ENCODE measurements around the gene SDK2. TPM values are rescaled to one million over a fixed set of nuclear protein-coding genes. Genes with fewer than 3 reads are reported as not detected.
A peak's percentile ranks its signal among the peaks of the same experiment; 100 is the strongest.
"Not testable (repeated sequence)": the region's sequence is repeated elsewhere in the genome, so short reads cannot be mapped to it uniquely, and the experiment has no call there.

SDK2 gene
- total and polyA plus RNA-seq, 2 donors from 2014 or later, result 0.37 to 2.4 TPM

- FAIRE-seq, result no peak
- peaks cover 0 to 5% (median 0%) of the 10 kb centered on the region in 3 donors for H3K9me3 ChIP-seq (ENCODE audit: control insufficient read depth in 2 of 3, insufficient read depth in 1 of 3, low read length in 3 of 3)
- DNase-seq, result peak in 3 of 5 donors; percentile 66 to 68 (median 68)
- intact Hi-C loops (cut with DNase I), result no loop called here
- H3K4me1 ChIP-seq (ENCODE audit: control insufficient read depth in 2 of 3, insufficient read depth in 2 of 3, low read depth in 1 of 3, low read length in 3 of 3), result no peaks in the 10 kb centered on the region
- no peak overlapping the region for H3K9ac ChIP-seq (ENCODE audit: low read length in 3 of 3)
- H3K27me3 ChIP-seq (ENCODE audit: control insufficient read depth, insufficient read depth, low read length), result no peaks in the 10 kb centered on the region
- TF ChIP-seq CTCF (IDR thresholded peaks at IDR 0.05; ENCODE audit: borderline replicate concordance, extremely low read depth, insufficient read depth), result no peak
- no peak overlapping the region for H3K4me3 ChIP-seq (ENCODE audit: low read length in 3 of 3)
- H3K27ac ChIP-seq (ENCODE audit: low read depth in 2 of 2, low read length in 2 of 2), result no peak overlapping the region
- no peaks in the 10 kb centered on the region for H3K36me3 ChIP-seq (ENCODE audit: control insufficient read depth in 2 of 3, insufficient read depth in 3 of 3, low read length in 3 of 3)
Observed at GRCh38 chr17:73455050-73455687, 189.1 kb downstream of the SDK2 start.

GRCh38 chr17:73453494-73453893, 190.8 kb downstream of the SDK2 start:
- H3K9me3 ChIP-seq (ENCODE audit: control insufficient read depth in 2 of 3, insufficient read depth in 1 of 3, low read length in 3 of 3); H3K27ac ChIP-seq (ENCODE audit: low read depth in 2 of 2, low read length in 2 of 2); FAIRE-seq; H3K36me3 ChIP-seq (ENCODE audit: control insufficient read depth in 2 of 3, insufficient read depth in 3 of 3, low read length in 3 of 3); intact Hi-C loops (cut with DNase I); DNase-seq; H3K27me3 ChIP-seq (ENCODE audit: control insufficient read depth, insufficient read depth, low read length); H3K4me3 ChIP-seq (ENCODE audit: low read length in 3 of 3); H3K4me1 ChIP-seq (ENCODE audit: control insufficient read depth in 2 of 3, insufficient read depth in 2 of 3, low read depth in 1 of 3, low read length in 3 of 3); H3K9ac ChIP-seq (ENCODE audit: low read length in 3 of 3): not testable (repeated sequence)

- no peaks in the 10 kb centered on the region for H3K27me3 ChIP-seq (ENCODE audit: control insufficient read depth, insufficient read depth, low read length)
- no peak overlapping the region for H3K9ac ChIP-seq (ENCODE audit: low read length in 3 of 3)
- no peaks in the 10 kb centered on the region for H3K36me3 ChIP-seq (ENCODE audit: control insufficient read depth in 2 of 3, insufficient read depth in 3 of 3, low read length in 3 of 3)
- no peak for TF ChIP-seq CTCF (IDR thresholded peaks at IDR 0.05; ENCODE audit: borderline replicate concordance, extremely low read depth, insufficient read depth)
- H3K4me3 ChIP-seq (ENCODE audit: low read length in 3 of 3), result no peak overlapping the region
- H3K27ac ChIP-seq (ENCODE audit: low read depth in 2 of 2, low read length in 2 of 2), result no peak overlapping the region
- DNase-seq (no peak), FAIRE-seq (no peak)
- intact Hi-C loops (cut with DNase I), result no loop called here
- no peaks in the 10 kb centered on the region for H3K4me1 ChIP-seq (ENCODE audit: control insufficient read depth in 2 of 3, insufficient read depth in 2 of 3, low read depth in 1 of 3, low read length in 3 of 3)
- no peaks in the 10 kb centered on the region for H3K9me3 ChIP-seq (ENCODE audit: control insufficient read depth in 2 of 3, insufficient read depth in 1 of 3, low read length in 3 of 3)
Observed at GRCh38 chr17:73453090-73453489, 191.2 kb downstream of the SDK2 start.

- intact Hi-C loops (cut with DNase I), result no loop called here
- H3K4me3 ChIP-seq (ENCODE audit: low read length in 3 of 3), result no peak overlapping the region
- no peak overlapping the region for H3K27ac ChIP-seq (ENCODE audit: low read depth in 2 of 2, low read length in 2 of 2)
- no peaks in the 10 kb centered on the region for H3K4me1 ChIP-seq (ENCODE audit: control insufficient read depth in 2 of 3, insufficient read depth in 2 of 3, low read depth in 1 of 3, low read length in 3 of 3)
- H3K27me3 ChIP-seq (ENCODE audit: control insufficient read depth, insufficient read depth, low read length), result no peaks in the 10 kb centered on the region
- TF ChIP-seq CTCF (IDR thresholded peaks at IDR 0.05; ENCODE audit: borderline replicate concordance, extremely low read depth, insufficient read depth), result no peak
- DNase-seq, result no peak
- no peak overlapping the region for H3K9ac ChIP-seq (ENCODE audit: low read length in 3 of 3)
- no peaks in the 10 kb centered on the region for H3K9me3 ChIP-seq (ENCODE audit: control insufficient read depth in 2 of 3, insufficient read depth in 1 of 3, low read length in 3 of 3)
- no peak for FAIRE-seq
- no peaks in the 10 kb centered on the region for H3K36me3 ChIP-seq (ENCODE audit: control insufficient read depth in 2 of 3, insufficient read depth in 3 of 3, low read length in 3 of 3)
Observed at GRCh38 chr17:73452009-73452408, 192.2 kb downstream of the SDK2 start.

Measured in kidney (tissue), 14 donors.